K562 (cell line): ENCODE measurements around the gene LRRC8C. TPM values are rescaled to one million over a fixed set of nuclear protein-coding genes. Genes with fewer than 3 reads are reported as not detected.

Source experiments
- ATAC-seq: fragments of 200-7000 bp; cut with Tn5 transposase; 3 replicates; pipeline ENCODE4 v1.9.1; 2020; ENCODE audit warnings: moderate library complexity
- BruUV-seq: library from RNA; stranded (reverse); fragments of 400-500 nt; replicated peaks from 2 replicates; lab custom pipeline; 2021; lab: Mats Ljungman, UMichigan
- CTCF ChIA-PET: fragments of 300-600 bp; formaldehyde crosslinking; extraction: SDS; loops from one replicate; lab custom pipeline; 2021; ENCODE audit warnings: low intra/inter-chr PET ratio; lab: Yijun Ruan, JAX
- POLR2A ChIA-PET: fragments of 300-600, 350-650 bp; sonication (Branson Sonifier 250); formaldehyde crosslinking; extraction: SDS; loops from one replicate; lab custom pipeline; 2021; ENCODE audit warnings: antibody characterized with exemption, inconsistent platforms; lab: Yijun Ruan, JAX
- DNase-seq, 4 experiments: peaks; one replicate each; pipeline versions ENCODE4 v3.0.0 to v3.0.0-alpha.2; 2011 to 2018; ENCODE audit warnings: low spot score in 3 of 4, mixed read lengths in 3 of 4; ENCODE audit errors: extremely low read depth in 1 of 4
- FAIRE-seq: peaks from 2 replicates; lab custom pipeline; 2011; peaks lifted over from hg19 to GRCh38; lab: Jason Lieb, UNC
- H2AFZ ChIP-seq: 2 replicates; pipeline ENCODE4 v1.6.0; 2011; ENCODE audit warnings: low read depth, low read length, control low read depth, inconsistent platforms
- H3K27ac ChIP-seq: fragments of 200-600 bp; 3 replicates; pipeline ENCODE4 v1.8.0; 2011; ENCODE audit warnings: low read depth, mild to moderate bottlenecking, control low read depth, inconsistent platforms, low read length, moderate library complexity, mixed read lengths; ENCODE audit errors: extremely low read depth
- H3K27me3 ChIP-seq, 2 experiments: fragments of 300-600 bp in 1 of 2; 2 replicates in 1 of 2; 3 replicates in 1 of 2; pipeline versions ENCODE4 v1.6.0 to v1.8.0; 2011; ENCODE audit warnings: inconsistent platforms in 2 of 2, low read length in 2 of 2, mild to moderate bottlenecking in 1 of 2, mixed read lengths in 1 of 2, moderate library complexity in 1 of 2; ENCODE audit not compliant: control insufficient read depth in 2 of 2, insufficient read depth in 2 of 2
- H3K36me3 ChIP-seq: fragments of 300-600 bp; 3 replicates; pipeline ENCODE4 v1.8.0; 2011; ENCODE audit warnings: mild to moderate bottlenecking, low read length, inconsistent platforms; ENCODE audit not compliant: control insufficient read depth, insufficient read depth
- H3K4me1 ChIP-seq, 2 experiments: fragments of 200-600 bp in 1 of 2; replicated peaks in 1 of 2; 2 replicates in 1 of 2; 3 replicates in 1 of 2; pipeline versions ENCODE4 v1.5.1 to v1.8.0; 2011; ENCODE audit warnings: inconsistent platforms in 2 of 2, low read length in 2 of 2, mild to moderate bottlenecking in 1 of 2, mixed read lengths in 1 of 2, moderate library complexity in 1 of 2; ENCODE audit not compliant: control insufficient read depth in 2 of 2, insufficient read depth in 2 of 2
- H3K4me2 ChIP-seq: 2 replicates; pipeline ENCODE4 v1.6.1; 2011; ENCODE audit warnings: low read length, control low read depth, inconsistent platforms, mixed read lengths; ENCODE audit not compliant: insufficient read depth
- H3K4me3 ChIP-seq: fragments of 200-600 bp; sonication (generic), shearing (Covaris generic); 2 replicates; pipeline ENCODE4 v1.5.1; 2016; ENCODE audit warnings: control low read depth, inconsistent platforms
- H3K79me2 ChIP-seq: fragments of 200-600 bp; 3 replicates; pipeline ENCODE4 v1.8.0; 2011; ENCODE audit warnings: low read length, inconsistent platforms; ENCODE audit not compliant: control insufficient read depth, insufficient read depth
- H3K9ac ChIP-seq, 2 experiments: 2 replicates each; pipeline versions ENCODE4 v1.6.0 to v1.6.1; 2011; ENCODE audit warnings: low read depth in 2 of 2, low read length in 2 of 2, control low read depth in 1 of 2, inconsistent platforms in 1 of 2, mild to moderate bottlenecking in 1 of 2, mixed read lengths in 1 of 2; ENCODE audit not compliant: insufficient read depth in 1 of 2
- H3K9me1 ChIP-seq: one replicate; pipeline ENCODE4 v1.6.0; 2011; ENCODE audit warnings: inconsistent platforms, mild to moderate bottlenecking, low read length, moderate library complexity; ENCODE audit not compliant: control insufficient read depth, insufficient read depth
- H3K9me3 ChIP-seq: replicated peaks from 2 replicates; pipeline ENCODE4 v1.5.1; 2011; ENCODE audit warnings: low read depth, low read length, inconsistent platforms; ENCODE audit not compliant: control insufficient read depth, insufficient read depth
- H4K20me1 ChIP-seq: replicated peaks from 2 replicates; pipeline ENCODE4 v1.6.1; 2011; ENCODE audit warnings: low read length, inconsistent platforms, mixed read lengths; ENCODE audit not compliant: control insufficient read depth, insufficient read depth
- ZNF75A ChIP-seq: fragments of 450-650 bp; formaldehyde crosslinking; IDR thresholded peaks from 2 replicates; pipeline ENCODE4 v1.4.0; 2020; ENCODE audit warnings: mild to moderate bottlenecking
- WGBS: fragments of 100-300 bp; shearing (Covaris generic); methylation state at CpG from one replicate; pipeline ENCODE4 v1.1.6; 2016; ENCODE audit warnings: low coverage, mixed read lengths; ENCODE audit not compliant: insufficient coverage; ENCODE audit errors: missing lambda C conversion rate; 5-methylcytosine and 5-hydroxymethylcytosine counted together
- in situ Hi-C: fragments of 300-500 bp; cut with MboI; formaldehyde crosslinking; loops from 4 replicates; pipeline ENCODE4 v1.15.0; 2018; ENCODE audit warnings: inconsistent platforms, mixed read lengths
- intact Hi-C: fragments of 100-400 bp; cut with micrococcal nuclease; formaldehyde crosslinking; loops from 2 replicates; pipeline ENCODE4 v1.14.2; 2022
- polyA plus RNA-seq, 8 experiments: library from polyadenylated mRNA; depleted of rRNA in 4 of 8; stranded (reverse) in 5 of 8; unstranded in 3 of 8; fragments of >200 nt; fragmentation: Nextera tagmentation in 2 of 8; fragmentation: Illumina TruSeq in 1 of 8; extraction: Ambion mirVana in 2 of 8; extraction: Trizol in 1 of 8; gene quantifications; 2 replicates each; pipeline versions ENCODE4 v1.2.1 to v1.2.3, GENCODE V29; 2011 to 2014; ENCODE audit warnings: inconsistent platforms in 1 of 8, missing spikeins in 1 of 8
- total RNA-seq, 7 experiments: library from RNA; depleted of rRNA in 6 of 7; stranded (reverse); fragments of >200 nt in 6 of 7; fragmentation: Illumina TruSeq in 2 of 7; extraction: Trizol in 2 of 7; gene quantifications; 2 replicates each; pipeline versions ENCODE4 v1.2.1 to v1.2.3, GENCODE V29; 2011 to 2021; ENCODE audit warnings: low replicate concordance in 1 of 7
- TF ChIP-seq, protein P1 (sequence below): fragments of 250-450 bp; sonication (Bioruptor Pico); IDR thresholded peaks from 2 replicates; pipeline ENCODE4 v1.4.0; 2020; ENCODE audit warnings: mild to moderate bottlenecking, moderate library complexity
- TF ChIP-seq, protein P2 (sequence below): fragments of 250-450 bp; sonication (Bioruptor Pico); IDR thresholded peaks from 2 replicates; pipeline ENCODE4 v1.6.1; 2021; ENCODE audit warnings: mild to moderate bottlenecking

The LRRC8C gene
- total and polyA plus RNA-seq, 9 of the 15 experiments (the other 6 are each of a cell fraction or from before 2014, with no cell fraction given): 1.00 to 12.5 (median 4.5) TPM

DNA sequence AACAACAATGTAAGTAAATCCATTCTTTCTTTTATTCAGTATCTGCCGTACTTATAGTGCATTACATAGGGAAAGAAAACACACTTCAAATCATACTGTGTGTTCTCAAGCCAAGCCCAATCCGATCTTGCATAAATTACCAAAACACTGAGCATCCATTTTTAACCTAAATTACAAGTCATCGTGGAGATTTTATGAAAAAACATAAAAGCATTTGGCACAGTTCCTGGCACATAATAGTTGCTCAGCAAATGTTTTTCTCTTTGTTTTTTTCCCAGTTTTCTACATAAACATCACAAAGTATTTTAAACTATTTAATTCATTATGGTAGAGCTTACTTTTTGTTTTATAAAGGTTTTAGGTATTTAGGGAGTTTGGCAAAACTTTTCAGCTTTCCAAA lies 48.1 kb upstream of the LRRC8C start:
- TF ChIP-seq ZNF75A (CRISPR knock-in tag): no peak
- TF ChIP-seq, protein P1, sequence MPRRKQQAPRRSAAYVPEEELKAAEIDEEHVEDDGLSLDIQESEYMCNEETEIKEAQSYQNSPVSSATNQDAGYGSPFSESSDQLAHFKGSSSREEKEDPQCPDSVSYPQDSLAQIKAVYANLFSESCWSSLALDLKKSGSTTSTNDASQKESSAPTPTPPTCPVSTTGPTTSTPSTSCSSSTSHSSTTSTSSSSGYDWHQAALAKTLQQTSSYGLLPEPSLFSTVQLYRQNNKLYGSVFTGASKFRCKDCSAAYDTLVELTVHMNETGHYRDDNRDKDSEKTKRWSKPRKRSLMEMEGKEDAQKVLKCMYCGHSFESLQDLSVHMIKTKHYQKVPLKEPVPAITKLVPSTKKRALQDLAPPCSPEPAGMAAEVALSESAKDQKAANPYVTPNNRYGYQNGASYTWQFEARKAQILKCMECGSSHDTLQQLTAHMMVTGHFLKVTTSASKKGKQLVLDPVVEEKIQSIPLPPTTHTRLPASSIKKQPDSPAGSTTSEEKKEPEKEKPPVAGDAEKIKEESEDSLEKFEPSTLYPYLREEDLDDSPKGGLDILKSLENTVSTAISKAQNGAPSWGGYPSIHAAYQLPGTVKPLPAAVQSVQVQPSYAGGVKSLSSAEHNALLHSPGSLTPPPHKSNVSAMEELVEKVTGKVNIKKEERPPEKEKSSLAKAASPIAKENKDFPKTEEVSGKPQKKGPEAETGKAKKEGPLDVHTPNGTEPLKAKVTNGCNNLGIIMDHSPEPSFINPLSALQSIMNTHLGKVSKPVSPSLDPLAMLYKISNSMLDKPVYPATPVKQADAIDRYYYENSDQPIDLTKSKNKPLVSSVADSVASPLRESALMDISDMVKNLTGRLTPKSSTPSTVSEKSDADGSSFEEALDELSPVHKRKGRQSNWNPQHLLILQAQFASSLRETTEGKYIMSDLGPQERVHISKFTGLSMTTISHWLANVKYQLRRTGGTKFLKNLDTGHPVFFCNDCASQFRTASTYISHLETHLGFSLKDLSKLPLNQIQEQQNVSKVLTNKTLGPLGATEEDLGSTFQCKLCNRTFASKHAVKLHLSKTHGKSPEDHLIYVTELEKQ (CRISPR knock-in tag): no peak
- TF ChIP-seq, protein P2, sequence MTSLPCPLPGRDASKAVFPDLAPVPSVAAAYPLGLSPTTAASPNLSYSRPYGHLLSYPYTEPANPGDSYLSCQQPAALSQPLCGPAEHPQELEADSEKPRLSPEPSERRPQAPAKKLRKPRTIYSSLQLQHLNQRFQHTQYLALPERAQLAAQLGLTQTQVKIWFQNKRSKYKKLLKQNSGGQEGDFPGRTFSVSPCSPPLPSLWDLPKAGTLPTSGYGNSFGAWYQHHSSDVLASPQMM (CRISPR knock-in tag): no peak
- Histone ChIP-seq H3K27ac (no peak overlapping the region), H3K9me3 (no peaks in the 10 kb centered on the region), H2AFZ (no peak overlapping the region), H3K79me2 (peaks cover 43% of the 10 kb centered on the region; the same call in 2 of the 3 replicates), H3K4me1 (no peaks in the 10 kb centered on the region), H4K20me1 (no peaks in the 10 kb centered on the region; the same call in 1 of the 2 replicates), H3K9ac (no peak overlapping the region), H3K4me2 (no peak overlapping the region), H3K27me3 (no peaks in the 10 kb centered on the region), H3K4me3 (no peak overlapping the region), H3K36me3 (peaks cover 94% of the 10 kb centered on the region), H3K9me1 (no peaks in the 10 kb centered on the region)
- DNase-seq (no peak), FAIRE-seq (no peak), ATAC-seq (no peak)
- no TSS peak for BruUV-seq
- WGBS: 93% methylated on average over 3 of the region's 3 CpGs
- ChIA-PET POLR2A (interaction anchor here (0.9 kb wide), 1 partner anchor 18 kb away, joined by 4 read pairs; no protein-coding TSS in a partner anchor), CTCF (no interaction called here)
- intact Hi-C loops: no loop called here
- in situ Hi-C loops: no loop called here
